ENCODE measurements around the gene KDM8. TPM values are rescaled to one million over a fixed set of nuclear protein-coding genes. Genes with fewer than 3 reads are reported as not detected.

KDM8 gene
- total and polyA plus RNA-seq, 2 experiments from 2014 or later, result 5.1 to 5.7 TPM

DNA sequence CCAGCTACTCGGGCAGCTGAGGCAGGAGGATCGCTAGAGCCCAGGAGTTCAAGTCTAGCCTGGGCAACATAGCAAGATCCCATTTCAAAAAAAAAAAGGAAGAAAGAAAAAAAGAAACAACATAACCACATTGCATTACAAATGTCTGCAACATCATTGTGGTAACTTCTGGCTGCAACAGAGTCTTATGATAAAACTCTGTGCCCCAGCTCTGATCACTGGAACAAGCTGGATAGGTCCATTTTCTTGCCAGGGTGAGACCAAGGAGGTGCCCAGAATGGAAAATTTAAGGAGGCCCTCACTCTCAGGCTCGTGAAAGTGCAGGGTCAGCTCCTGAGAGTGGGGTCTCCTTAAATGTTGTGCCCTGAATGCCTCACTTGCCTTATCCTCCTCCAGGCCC, 37.8 kb upstream of the KDM8 start:
- H3K79me2 ChIP-seq (replicated peaks; ENCODE audit: insufficient read depth), result no peaks in the 10 kb centered on the region
- DNase-seq (ENCODE audit: low spot score) (no peak), ATAC-seq (no peak)
- H3K9me2 ChIP-seq (ENCODE audit: insufficient read depth), result 0 out of 2 replicates have a peak, but pooled peaks cover 3% of the 10 kb centered on the region
- no peaks in the 10 kb centered on the region for H3K4me1 Mint-ChIP-seq
- no peak overlapping the region for H2AFZ ChIP-seq
- H3K4me2 ChIP-seq, result no peak overlapping the region
- no peak overlapping the region for H3K27ac Mint-ChIP-seq
- H3K27ac ChIP-seq (ENCODE audit: low read depth), result no peak overlapping the region
- no peaks in the 10 kb centered on the region for H3F3A ChIP-seq (replicated peaks; ENCODE audit: low read depth)
- peaks cover 55% of the 10 kb centered on the region for H3K9me3 Mint-ChIP-seq
- no peaks in the 10 kb centered on the region for H3K27me3 Mint-ChIP-seq (ENCODE audit: insufficient read depth, low read depth, poor library complexity)
- no peaks in the 10 kb centered on the region; the same call in 2 of the 3 replicates for H3K36me3 Mint-ChIP-seq (ENCODE audit: low read depth)
- no peaks in the 10 kb centered on the region for H4K20me1 ChIP-seq (replicated peaks; ENCODE audit: insufficient read depth)
- H3K4me3 Mint-ChIP-seq, result no peak overlapping the region
- TF ChIP-seq, protein P1, sequence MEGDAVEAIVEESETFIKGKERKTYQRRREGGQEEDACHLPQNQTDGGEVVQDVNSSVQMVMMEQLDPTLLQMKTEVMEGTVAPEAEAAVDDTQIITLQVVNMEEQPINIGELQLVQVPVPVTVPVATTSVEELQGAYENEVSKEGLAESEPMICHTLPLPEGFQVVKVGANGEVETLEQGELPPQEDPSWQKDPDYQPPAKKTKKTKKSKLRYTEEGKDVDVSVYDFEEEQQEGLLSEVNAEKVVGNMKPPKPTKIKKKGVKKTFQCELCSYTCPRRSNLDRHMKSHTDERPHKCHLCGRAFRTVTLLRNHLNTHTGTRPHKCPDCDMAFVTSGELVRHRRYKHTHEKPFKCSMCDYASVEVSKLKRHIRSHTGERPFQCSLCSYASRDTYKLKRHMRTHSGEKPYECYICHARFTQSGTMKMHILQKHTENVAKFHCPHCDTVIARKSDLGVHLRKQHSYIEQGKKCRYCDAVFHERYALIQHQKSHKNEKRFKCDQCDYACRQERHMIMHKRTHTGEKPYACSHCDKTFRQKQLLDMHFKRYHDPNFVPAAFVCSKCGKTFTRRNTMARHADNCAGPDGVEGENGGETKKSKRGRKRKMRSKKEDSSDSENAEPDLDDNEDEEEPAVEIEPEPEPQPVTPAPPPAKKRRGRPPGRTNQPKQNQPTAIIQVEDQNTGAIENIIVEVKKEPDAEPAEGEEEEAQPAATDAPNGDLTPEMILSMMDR (conservative IDR thresholded peaks at IDR 0.05; ENCODE audit: low read depth in 2 of 2), result no peak
- TF ChIP-seq ZNF462 (CRISPR knock-in tag; IDR thresholded peaks at IDR 0.05) (no peak), STAT1 (IDR thresholded peaks at IDR 0.05; ENCODE audit: unreplicated experiment) (no peak), EZH2 (IDR thresholded peaks at IDR 0.05; ENCODE audit: low read depth, unreplicated experiment) (no peak), ZNF114 (CRISPR knock-in tag; IDR thresholded peaks at IDR 0.05) (no peak), CREB1 (CRISPR knock-in tag; IDR thresholded peaks at IDR 0.05; ENCODE audit: low read depth) (no peak), NANOG (IDR thresholded peaks at IDR 0.05; ENCODE audit: borderline replicate concordance) (no peak), POLR2AphosphoS5 (IDR thresholded peaks at IDR 0.05; ENCODE audit: low read depth) (no peak), EZH2phosphoT487 (IDR thresholded peaks at IDR 0.05; ENCODE audit: unreplicated experiment) (no peak), ZNF331 (CRISPR knock-in tag; IDR thresholded peaks at IDR 0.05; ENCODE audit: low read depth) (no peak), REST (IDR thresholded peaks at IDR 0.05; ENCODE audit: unreplicated experiment) (no peak), JUNB (IDR thresholded peaks at IDR 0.05; ENCODE audit: unreplicated experiment) (no peak)
- TF ChIP-seq, protein P2, sequence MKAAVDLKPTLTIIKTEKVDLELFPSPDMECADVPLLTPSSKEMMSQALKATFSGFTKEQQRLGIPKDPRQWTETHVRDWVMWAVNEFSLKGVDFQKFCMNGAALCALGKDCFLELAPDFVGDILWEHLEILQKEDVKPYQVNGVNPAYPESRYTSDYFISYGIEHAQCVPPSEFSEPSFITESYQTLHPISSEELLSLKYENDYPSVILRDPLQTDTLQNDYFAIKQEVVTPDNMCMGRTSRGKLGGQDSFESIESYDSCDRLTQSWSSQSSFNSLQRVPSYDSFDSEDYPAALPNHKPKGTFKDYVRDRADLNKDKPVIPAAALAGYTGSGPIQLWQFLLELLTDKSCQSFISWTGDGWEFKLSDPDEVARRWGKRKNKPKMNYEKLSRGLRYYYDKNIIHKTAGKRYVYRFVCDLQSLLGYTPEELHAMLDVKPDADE (IDR thresholded peaks at IDR 0.05), result no peak
- H3K4me1 ChIP-seq (ENCODE audit: insufficient read depth), result no peaks in the 10 kb centered on the region
- no peaks in the 10 kb centered on the region for H3K36me3 ChIP-seq (ENCODE audit: insufficient read depth)
- H3K4me3 ChIP-seq, result no peak overlapping the region
- no peaks in the 10 kb centered on the region for H3K27me3 ChIP-seq (ENCODE audit: insufficient read depth)
